ENCODE results near the gene COL16A1.

COL16A1 gene

GRCh38 chr1:31742462-31743212 is 38.8 kb upstream of the COL16A1 start:
- no peaks in the 10 kb centered on the region for H3K9me3 ChIP-seq (ENCODE audit: control insufficient read depth, low read length)
- no peak overlapping the region for H3K4me2 ChIP-seq (ENCODE audit: low read length)
- no peak overlapping the region for H3K9ac ChIP-seq
- no peaks in the 10 kb centered on the region for H3K79me2 ChIP-seq
- H2AFZ ChIP-seq = no peak overlapping the region
- H3K4me3 ChIP-seq (ENCODE audit: low read depth, low read length) = no peak overlapping the region
- TF ChIP-seq CTCF (IDR thresholded peaks at IDR 0.05) = no peak
- no peaks in the 10 kb centered on the region for H3K27me3 ChIP-seq (ENCODE audit: control insufficient read depth, insufficient read depth, low read length)
- no peaks in the 10 kb centered on the region for H3K4me1 ChIP-seq
- no peaks in the 10 kb centered on the region for H3K36me3 ChIP-seq (ENCODE audit: control insufficient read depth, insufficient read depth, low read length)
- no peak overlapping the region for H3K27ac ChIP-seq

- no peak overlapping the region for H3K9ac ChIP-seq
- no peak overlapping the region for H3K4me2 ChIP-seq (ENCODE audit: low read length)
- no peak for TF ChIP-seq CTCF (IDR thresholded peaks at IDR 0.05)
Measured at GRCh38 chr1:31739346-31739745, 35.5 kb upstream of the COL16A1 start.

GRCh38 chr1:31736675-31737074 is 32.9 kb upstream of the COL16A1 start:
- Histone ChIP-seq H3K4me2 (ENCODE audit: low read length) (no peak overlapping the region), H3K4me1 (no peaks in the 10 kb centered on the region), H3K4me3 (ENCODE audit: low read depth, low read length) (no peak overlapping the region), H3K9ac (no peak overlapping the region), H3K79me2 (no peaks in the 10 kb centered on the region), H2AFZ (no peak overlapping the region), H3K9me3 (ENCODE audit: control insufficient read depth, low read length) (no peaks in the 10 kb centered on the region), H3K36me3 (ENCODE audit: control insufficient read depth, insufficient read depth, low read length) (no peaks in the 10 kb centered on the region), H3K27ac (no peak overlapping the region), H3K27me3 (ENCODE audit: control insufficient read depth, insufficient read depth, low read length) (no peaks in the 10 kb centered on the region)
- no peak for TF ChIP-seq CTCF (IDR thresholded peaks at IDR 0.05)

More at GRCh38 chr1:31739346-31739745, 35.5 kb upstream of the COL16A1 start:
- H3K36me3 ChIP-seq (ENCODE audit: control insufficient read depth, insufficient read depth, low read length) = no peaks in the 10 kb centered on the region
- H3K9me3 ChIP-seq (ENCODE audit: control insufficient read depth, low read length) = no peaks in the 10 kb centered on the region
- H3K27ac ChIP-seq = no peak overlapping the region
- no peaks in the 10 kb centered on the region for H3K79me2 ChIP-seq
- H2AFZ ChIP-seq = no peak overlapping the region
- no peak overlapping the region for H3K4me3 ChIP-seq (ENCODE audit: low read depth, low read length)
- no peaks in the 10 kb centered on the region for H3K27me3 ChIP-seq (ENCODE audit: control insufficient read depth, insufficient read depth, low read length)
- H3K4me1 ChIP-seq = no peaks in the 10 kb centered on the region

GRCh38 chr1:31735571-31735970 is 31.8 kb upstream of the COL16A1 start:
- H3K27ac ChIP-seq = no peak overlapping the region
- no peaks in the 10 kb centered on the region for H3K4me1 ChIP-seq
- no peak overlapping the region for H3K4me2 ChIP-seq (ENCODE audit: low read length)
- no peak overlapping the region for H3K4me3 ChIP-seq (ENCODE audit: low read depth, low read length)
- H3K79me2 ChIP-seq = no peaks in the 10 kb centered on the region
- H3K9me3 ChIP-seq (ENCODE audit: control insufficient read depth, low read length) = no peaks in the 10 kb centered on the region
- no peak overlapping the region for H3K9ac ChIP-seq
- no peak for TF ChIP-seq CTCF (IDR thresholded peaks at IDR 0.05)
- H3K36me3 ChIP-seq (ENCODE audit: control insufficient read depth, insufficient read depth, low read length) = no peaks in the 10 kb centered on the region
- H2AFZ ChIP-seq = no peak overlapping the region
- no peaks in the 10 kb centered on the region for H3K27me3 ChIP-seq (ENCODE audit: control insufficient read depth, insufficient read depth, low read length)

- H3K4me3 ChIP-seq (ENCODE audit: low read depth, low read length) = no peak overlapping the region
- H3K4me1 ChIP-seq = no peaks in the 10 kb centered on the region
- H3K36me3 ChIP-seq (ENCODE audit: control insufficient read depth, insufficient read depth, low read length) = no peaks in the 10 kb centered on the region
- no peak overlapping the region for H3K27ac ChIP-seq
- H3K4me2 ChIP-seq (ENCODE audit: low read length) = no peak overlapping the region
- no peak for TF ChIP-seq CTCF (IDR thresholded peaks at IDR 0.05)
- no peak overlapping the region for H2AFZ ChIP-seq
- no peaks in the 10 kb centered on the region for H3K27me3 ChIP-seq (ENCODE audit: control insufficient read depth, insufficient read depth, low read length)
- no peaks in the 10 kb centered on the region for H3K79me2 ChIP-seq
- no peak overlapping the region for H3K9ac ChIP-seq
- no peaks in the 10 kb centered on the region for H3K9me3 ChIP-seq (ENCODE audit: control insufficient read depth, low read length)
Measured at GRCh38 chr1:31734582-31735107, 30.8 kb upstream of the COL16A1 start.
